Measurements from ENCODE around the gene ARHGAP15. TPM values are rescaled to one million over a fixed set of nuclear protein-coding genes. Genes with fewer than 3 reads are reported as not detected.

ARHGAP15 gene
- total RNA-seq, 2 donors from 2014 or later, result 2.2 to 8.8 TPM

GRCh38 chr2:143675021-143675420 is 545.8 kb downstream of the ARHGAP15 start:
- intact Hi-C loops (cut with DNase I, micrococcal nuclease), result no loop called here
- DNase-seq (no peak), ATAC-seq (no peak)

GRCh38 chr2:143679617-143680016 is 550.4 kb downstream of the ARHGAP15 start:
- DNase-seq, result no peak
- intact Hi-C loops (cut with DNase I, micrococcal nuclease), result no loop called here
- no peak for ATAC-seq

DNA sequence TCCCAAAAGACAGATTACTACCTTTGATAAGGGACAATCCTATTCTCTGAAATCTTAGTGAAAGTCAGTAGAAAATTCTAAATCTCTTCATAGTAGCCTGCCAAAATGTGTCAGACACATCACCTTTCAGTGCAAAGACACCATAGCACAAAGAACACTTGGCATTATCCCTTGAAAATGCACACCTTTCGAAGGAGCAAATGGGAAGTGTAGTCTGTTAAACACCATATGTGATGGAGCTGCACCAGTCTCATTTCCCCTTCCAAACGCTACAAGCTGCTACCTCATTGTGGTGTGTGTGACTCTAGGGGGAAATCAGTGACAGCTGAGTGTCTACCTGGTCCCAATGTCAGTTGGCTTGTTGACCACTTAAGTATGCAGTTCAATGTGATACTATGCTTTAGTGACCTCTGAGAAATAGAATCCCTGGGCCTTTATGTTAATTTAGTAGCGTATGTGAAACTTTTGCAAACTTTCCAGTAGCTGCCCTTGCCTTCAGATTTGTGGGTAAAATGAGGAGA is 551.7 kb downstream of the ARHGAP15 start:
- ATAC-seq, result no peak
- intact Hi-C loops (cut with DNase I, micrococcal nuclease), result no loop called here
- no peak for DNase-seq

- no peak for DNase-seq
- ATAC-seq, result no peak
- intact Hi-C loops (cut with DNase I, micrococcal nuclease), result no loop called here
Observed at GRCh38 chr2:143682436-143683055, 553.3 kb downstream of the ARHGAP15 start.

GRCh38 chr2:143683977-143684376 is 554.8 kb downstream of the ARHGAP15 start:
- intact Hi-C loops (cut with DNase I, micrococcal nuclease), result no loop called here
- ATAC-seq (no peak), DNase-seq (no peak)

GRCh38 chr2:143684551-143685320 is 555.5 kb downstream of the ARHGAP15 start:
- ATAC-seq, result no peak
- DNase-seq, result no peak
- intact Hi-C loops (cut with DNase I, micrococcal nuclease), result no loop called here

GRCh38 chr2:143685421-143686078 is 556.3 kb downstream of the ARHGAP15 start:
- intact Hi-C loops (cut with DNase I, micrococcal nuclease), result no loop called here
- no peak for ATAC-seq
- DNase-seq, result no peak

GRCh38 chr2:143686585-143687164 is 557.5 kb downstream of the ARHGAP15 start:
- DNase-seq (no peak), ATAC-seq (no peak)
- intact Hi-C loops (cut with DNase I, micrococcal nuclease), result no loop called here

DNA sequence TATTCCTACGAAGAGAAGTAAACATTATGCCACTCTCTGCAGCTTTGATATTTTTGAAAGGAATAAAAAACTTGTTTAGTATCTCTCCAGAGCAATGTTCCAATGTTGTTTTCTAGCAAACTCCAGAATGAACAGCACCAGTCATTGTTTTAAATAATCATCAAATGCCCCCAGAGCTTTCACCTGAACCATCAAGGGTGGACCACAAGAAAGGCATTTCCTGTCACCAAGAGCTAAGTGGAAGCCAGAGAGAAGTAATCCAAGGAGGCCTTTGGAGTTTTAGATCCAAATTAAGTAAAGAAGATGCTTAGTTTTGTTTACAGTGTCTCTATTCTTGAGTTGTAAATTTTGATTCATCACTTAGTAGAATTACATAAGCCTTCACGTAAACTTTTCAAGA is 559.0 kb downstream of the ARHGAP15 start:
- intact Hi-C loops (cut with DNase I, micrococcal nuclease), result no loop called here
- ATAC-seq, result no peak
- no peak for DNase-seq

DNA sequence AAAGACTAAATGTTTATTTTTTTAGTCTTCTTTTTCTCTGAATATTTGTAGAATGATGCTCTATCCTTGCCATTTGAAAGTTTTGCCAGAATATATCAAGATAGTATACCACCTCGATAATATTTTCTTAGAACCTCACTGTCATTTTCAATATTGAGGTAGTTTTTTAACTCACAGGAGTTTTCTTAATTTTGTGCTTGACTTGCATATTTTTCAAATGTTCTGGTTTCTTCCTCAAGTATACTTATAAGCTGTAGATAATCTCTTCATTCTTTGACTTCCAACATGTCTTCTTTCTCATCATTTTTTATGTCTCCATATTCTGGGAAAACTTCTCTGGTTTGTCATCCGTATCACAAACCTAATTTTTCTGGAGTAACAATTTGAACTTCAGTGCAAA is 559.6 kb downstream of the ARHGAP15 start:
- intact Hi-C loops (cut with DNase I, micrococcal nuclease), result no loop called here
- ATAC-seq (no peak), DNase-seq (no peak)

GRCh38 chr2:143689541-143689940 is 560.3 kb downstream of the ARHGAP15 start:
- intact Hi-C loops (cut with DNase I, micrococcal nuclease), result no loop called here

GRCh38 chr2:143690235-143690634 is 561.0 kb downstream of the ARHGAP15 start:
- intact Hi-C loops (cut with DNase I, micrococcal nuclease), result no loop called here
- DNase-seq, result no peak

More at GRCh38 chr2:143689541-143689940, 560.3 kb downstream of the ARHGAP15 start:
- no peak for ATAC-seq
- DNase-seq, result no peak

GRCh38 chr2:143691121-143691520 is 561.9 kb downstream of the ARHGAP15 start:
- intact Hi-C loops (cut with DNase I, micrococcal nuclease), result no loop called here
- no peak for ATAC-seq

More at GRCh38 chr2:143690235-143690634, 561.0 kb downstream of the ARHGAP15 start:
- ATAC-seq, result no peak

DNA sequence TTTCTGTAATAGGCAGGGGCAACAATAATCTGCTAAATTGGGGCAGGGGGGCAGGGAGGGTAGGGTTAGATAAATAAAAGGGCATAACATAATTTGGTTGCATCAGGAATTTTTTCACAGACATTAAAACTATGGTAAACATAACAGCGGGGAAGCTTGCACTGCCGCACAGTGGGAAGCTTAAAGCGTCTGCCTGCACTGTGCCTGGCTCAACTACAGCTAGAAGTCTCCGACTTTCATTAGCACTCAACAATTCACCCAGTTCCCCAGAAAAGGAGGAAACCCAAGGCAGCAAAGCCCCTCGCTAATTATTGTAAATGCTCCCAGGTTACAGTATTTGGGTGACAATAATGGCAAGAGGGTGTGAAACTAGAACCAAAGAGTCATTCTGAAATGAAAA is 562.9 kb downstream of the ARHGAP15 start:
- intact Hi-C loops (cut with DNase I, micrococcal nuclease), result no loop called here
- DNase-seq, result no peak
- no peak for ATAC-seq

More at GRCh38 chr2:143691121-143691520, 561.9 kb downstream of the ARHGAP15 start:
- no peak for DNase-seq

- DNase-seq (no peak), ATAC-seq (no peak)
- intact Hi-C loops (cut with DNase I, micrococcal nuclease), result no loop called here
Observed at GRCh38 chr2:143692967-143693366, 563.7 kb downstream of the ARHGAP15 start.

DNA sequence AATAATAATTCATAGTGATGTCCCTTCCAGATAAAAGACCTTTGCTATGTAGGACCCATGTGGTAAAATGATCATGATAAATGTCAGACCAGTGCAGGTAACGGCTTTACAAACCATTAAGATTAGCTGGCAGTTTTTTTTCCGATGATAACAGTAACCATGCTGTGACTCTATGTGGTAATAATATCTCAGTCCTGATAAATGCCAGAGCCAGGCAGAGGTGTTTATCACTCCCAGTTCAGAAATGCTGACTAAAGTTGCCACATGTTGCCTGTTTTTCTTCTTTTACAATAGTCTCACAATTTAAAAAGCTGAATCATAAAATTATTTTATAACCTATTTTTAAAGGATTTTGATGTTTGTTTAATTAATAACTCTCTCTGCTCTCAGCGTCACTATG is 565.1 kb downstream of the ARHGAP15 start:
- ATAC-seq (no peak), DNase-seq (no peak)
- intact Hi-C loops (cut with DNase I, micrococcal nuclease), result no loop called here

DNA sequence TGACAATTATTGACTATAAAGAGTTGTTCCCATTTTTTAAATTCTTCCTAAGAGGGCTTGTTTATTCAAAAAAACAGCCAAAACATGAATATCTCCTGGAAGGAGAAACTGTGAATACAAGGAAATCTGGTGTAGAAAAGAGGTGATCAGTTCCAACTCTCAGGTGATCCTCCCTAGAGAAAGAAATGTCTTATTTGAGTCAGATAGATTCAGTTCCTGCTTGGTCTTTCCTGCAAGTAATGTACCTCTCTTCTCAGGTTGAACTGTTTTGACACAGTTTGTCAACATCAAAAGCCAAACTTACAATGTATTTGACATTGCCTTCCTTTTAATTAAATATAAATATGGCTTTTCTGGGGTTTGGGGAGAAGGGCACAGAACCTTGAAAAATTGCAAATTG is 567.4 kb downstream of the ARHGAP15 start:
- ATAC-seq (no peak), DNase-seq (no peak)
- intact Hi-C loops (cut with DNase I, micrococcal nuclease), result no loop called here

DNA sequence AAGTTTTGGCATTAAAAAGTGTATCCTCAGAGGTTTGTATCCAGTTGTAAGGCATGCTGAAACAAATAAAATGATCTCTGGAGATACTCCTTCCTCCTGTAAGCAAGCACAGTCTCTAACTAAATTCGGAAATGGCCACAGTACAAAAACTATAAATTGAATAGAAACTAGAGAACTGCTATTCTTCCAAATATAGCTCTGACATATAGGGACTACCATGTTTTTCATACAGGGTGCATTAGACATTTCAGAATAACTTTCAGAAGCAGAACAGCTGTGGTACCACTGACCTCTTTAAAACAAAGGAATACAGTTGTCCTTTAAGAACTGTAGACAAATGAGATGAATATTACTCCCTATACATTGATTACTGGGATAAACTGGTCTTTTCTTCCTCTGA is 568.5 kb downstream of the ARHGAP15 start:
- ATAC-seq, result no peak
- intact Hi-C loops (cut with DNase I, micrococcal nuclease), result no loop called here
- DNase-seq, result no peak

DNA sequence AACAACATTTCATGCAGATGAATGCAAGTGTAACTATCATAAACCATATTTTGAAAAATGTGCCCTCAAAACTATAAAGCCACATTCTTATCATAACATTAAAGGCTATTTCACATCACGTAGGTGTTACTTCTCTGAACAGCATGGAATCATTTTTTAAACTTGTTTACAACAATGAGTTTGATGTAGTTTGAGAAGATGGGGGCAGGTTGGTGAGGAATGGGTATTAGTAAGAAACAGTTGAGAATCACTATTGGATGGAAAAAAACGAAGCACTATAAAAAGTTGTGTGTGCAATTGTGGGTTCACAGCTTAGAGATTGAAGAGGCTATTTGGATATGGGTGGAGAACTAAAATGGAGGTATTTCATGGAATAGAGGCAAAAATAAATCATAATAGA is 569.1 kb downstream of the ARHGAP15 start:
- intact Hi-C loops (cut with DNase I, micrococcal nuclease), result no loop called here
- DNase-seq, result no peak
- no peak for ATAC-seq

Data from left colon (tissue), 2 donors.